Subcutaneous preadipocyte (primary cell): Measurements from ENCODE around the gene TEX9. TPM values are rescaled to one million over a fixed set of nuclear protein-coding genes. Genes with fewer than 3 reads are reported as not detected.

Experiments used
- total RNA-seq: library from RNA; depleted of rRNA; stranded (reverse); fragments of >200 nt; gene quantifications from 2 replicates; pipeline ENCODE4 v1.2.3, GENCODE V29; 2012

The TEX9 gene
- 4.1 and 5.5 TPM in 2 replicates for total RNA-seq

DNA sequence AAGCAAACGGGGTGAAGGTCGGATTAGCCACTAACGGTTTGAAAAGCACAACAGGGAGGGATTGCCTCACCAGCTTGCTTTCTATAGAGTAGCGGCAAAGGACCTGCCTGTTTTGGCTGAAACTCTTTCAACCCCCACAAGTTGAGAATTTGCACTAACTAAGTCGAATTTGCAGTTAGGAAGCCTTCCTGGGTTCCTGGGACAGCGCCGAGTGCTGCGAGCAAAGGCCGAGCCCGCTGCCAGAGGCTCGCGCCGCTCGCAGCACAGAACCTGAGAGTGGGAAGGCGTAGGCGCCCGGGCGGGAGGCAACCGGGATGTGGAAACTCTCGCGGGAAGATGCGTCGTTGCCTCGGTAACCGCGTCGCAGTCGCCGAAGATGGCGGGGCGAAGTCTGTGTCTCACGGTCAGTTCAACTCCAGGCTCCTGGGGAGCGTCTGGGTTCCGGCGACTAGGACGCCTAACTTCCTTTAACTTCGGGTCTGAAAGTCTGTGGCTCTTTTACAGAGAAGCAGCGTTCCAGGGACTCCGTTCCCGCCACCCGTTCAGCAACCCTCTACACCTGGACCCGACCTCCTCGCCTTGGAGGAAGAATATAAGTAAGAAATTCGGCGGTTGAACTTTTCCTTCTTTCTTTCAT is at the start of gene TEX9:
Gene TEX9 (plus strand): TSS at position 352 of the 637 bp plus-strand sequence. CDS start 25 bp downstream, at position 377.

DNA sequence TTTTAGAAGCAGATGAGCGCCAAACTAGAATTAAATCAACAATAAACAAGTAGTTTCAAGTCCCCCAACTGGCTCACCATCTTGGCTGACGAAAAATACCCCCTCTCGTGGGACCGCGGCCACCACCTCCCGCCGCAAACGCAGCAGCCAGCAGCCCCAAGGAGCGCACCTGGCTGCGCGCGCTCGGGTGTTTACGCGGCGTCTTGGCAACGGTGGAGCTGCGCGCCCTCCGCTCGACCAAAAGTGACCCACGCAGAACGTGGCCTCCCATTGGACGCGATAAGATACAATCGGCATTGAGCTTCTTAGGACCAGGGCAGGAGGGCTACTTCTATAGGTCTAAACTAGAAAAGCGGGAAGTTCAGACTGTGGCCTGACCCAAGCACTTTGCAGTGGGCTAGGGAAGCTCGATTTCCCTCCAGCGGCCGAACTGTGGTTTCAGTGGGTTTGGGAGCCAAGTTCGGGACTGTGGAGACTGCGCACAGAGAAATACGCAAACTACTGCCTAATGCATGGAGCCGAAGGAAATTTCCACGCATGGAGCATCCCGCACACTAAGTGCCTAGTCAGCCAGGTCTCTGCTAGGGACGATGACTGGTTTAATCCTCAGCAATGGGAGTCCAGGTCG is 99.8 kb downstream of the TEX9 start, which contains the start of gene MNS1:
Gene MNS1 (minus strand): TSS at position 245 of the 628 bp plus-strand sequence. CDS start 165 bp downstream, at position 80.

Other genes with a start within 250 kb of the TEX9 start
- gene RFX7, start 121.5 kb upstream of the TEX9 start, total RNA-seq: 5.5 and 6.3 TPM in 2 replicates
- 2.6 and 3.5 TPM in 2 replicates for gene MNS1, start 99.7 kb downstream of the TEX9 start, total RNA-seq